GM12875 (cell line): Measurements from ENCODE around the gene TAF1B.

ENCODE experiments used
- H3K4me3 ChIP-seq: one replicate; pipeline ENCODE4 v1.5.1; 2011; ENCODE audit warnings: low read depth, low read length, control low read depth
- CTCF ChIP-seq: IDR thresholded peaks from 2 replicates; pipeline ENCODE4 v1.5.1; 2011; ENCODE audit warnings: low read depth, mild to moderate bottlenecking, control low read depth, inconsistent platforms, low read length, moderate library complexity, borderline replicate concordance; ENCODE audit not compliant: insufficient read depth

TAF1B gene

GRCh38 chr2:9867881-9868280, 24.6 kb downstream of the TAF1B start:
- H3K4me3 ChIP-seq = no peak overlapping the region
- TF ChIP-seq CTCF = no peak

GRCh38 chr2:9873337-9873736, 30.1 kb downstream of the TAF1B start:
- no peak overlapping the region for H3K4me3 ChIP-seq
- no peak for TF ChIP-seq CTCF

- no peak for TF ChIP-seq CTCF
- no peak overlapping the region for H3K4me3 ChIP-seq
Observed at GRCh38 chr2:9877026-9877425, 33.8 kb downstream of the TAF1B start.

- H3K4me3 ChIP-seq = no peak overlapping the region
- TF ChIP-seq CTCF = no peak
Observed at GRCh38 chr2:9877726-9878125, 34.5 kb downstream of the TAF1B start.

GRCh38 chr2:9879455-9880194, 36.4 kb downstream of the TAF1B start:
- H3K4me3 ChIP-seq = no peak overlapping the region
- no peak for TF ChIP-seq CTCF

GRCh38 chr2:9883897-9884296, 40.6 kb downstream of the TAF1B start:
- no peak overlapping the region for H3K4me3 ChIP-seq
- TF ChIP-seq CTCF = no peak

GRCh38 chr2:9884436-9884835, 41.2 kb downstream of the TAF1B start:
- TF ChIP-seq CTCF = no peak
- no peak overlapping the region for H3K4me3 ChIP-seq
